Neural crest cell (in vitro differentiated cells): Measurements from ENCODE around the gene MANSC4. TPM values are rescaled to one million over a fixed set of nuclear protein-coding genes. Genes with fewer than 3 reads are reported as not detected.

Experiments used
- DNase-seq: peaks from one replicate; pipeline ENCODE4 v3.0.0; 2021; ENCODE audit warnings: low read depth, mixed read lengths, low spot score
- H3K27ac Mint-ChIP-seq: one replicate; pipeline ENCODE4 v1.8.0; 2021; ENCODE audit warnings: mild to moderate bottlenecking, mixed read lengths; ENCODE audit not compliant: unreplicated experiment
- H3K27me3 Mint-ChIP-seq: 2 replicates; pipeline ENCODE4 v1.8.0; 2021; ENCODE audit warnings: low read depth, mild to moderate bottlenecking, mixed read lengths
- H3K36me3 Mint-ChIP-seq: 2 replicates; pipeline ENCODE4 v1.8.0; 2021; ENCODE audit warnings: low read depth, mild to moderate bottlenecking, mixed read lengths
- H3K4me1 Mint-ChIP-seq: 2 replicates; pipeline ENCODE4 v1.8.0; 2021; ENCODE audit warnings: mixed read lengths
- H3K4me3 Mint-ChIP-seq: one replicate; pipeline ENCODE4 v1.8.0; 2021; ENCODE audit warnings: mild to moderate bottlenecking, mixed read lengths
- H3K9me3 Mint-ChIP-seq: 2 replicates; pipeline ENCODE4 v1.8.0; 2021; ENCODE audit warnings: mixed read lengths
- total RNA-seq: library from RNA; stranded (reverse); gene quantifications from 2 replicates; pipeline ENCODE4 v1.2.1, GENCODE V29; 2021
- TF ChIP-seq, protein P1 (sequence below): fragments of 200-600 bp; sonication (generic); conservative IDR thresholded peaks from 2 replicates; pipeline ENCODE4 v1.5.0; 2021; ENCODE audit warnings: antibody characterized with exemption, mild to moderate bottlenecking

MANSC4 gene
- total RNA-seq, 1 donor from 2014 or later: not detected

DNA sequence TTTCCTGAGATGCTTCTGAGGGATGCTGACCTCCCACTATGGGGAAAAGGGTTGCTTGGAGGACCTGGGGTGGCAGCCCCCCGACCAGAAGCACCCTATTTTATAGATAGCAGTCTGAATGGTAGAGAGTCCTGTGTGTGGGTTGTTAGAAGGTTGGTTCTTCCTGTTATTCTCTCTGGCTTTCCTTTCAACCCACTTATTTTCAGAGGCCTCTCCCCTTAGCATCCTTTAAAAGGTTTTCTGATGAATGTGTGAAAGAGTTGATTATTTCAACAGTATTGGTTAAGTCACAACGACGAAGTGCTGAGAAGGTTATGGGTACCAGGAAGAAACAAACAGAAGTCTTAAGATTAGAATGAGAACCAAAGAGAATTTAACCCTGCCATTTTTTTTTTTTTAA lies 20.8 kb upstream of the MANSC4 start:
- H3K27ac Mint-ChIP-seq: no peak overlapping the region
- no peaks in the 10 kb centered on the region for H3K4me1 Mint-ChIP-seq
- H3K9me3 Mint-ChIP-seq: no peaks in the 10 kb centered on the region
- no peak overlapping the region for H3K4me3 Mint-ChIP-seq
- no peaks in the 10 kb centered on the region for H3K27me3 Mint-ChIP-seq
- TF ChIP-seq, protein P1, sequence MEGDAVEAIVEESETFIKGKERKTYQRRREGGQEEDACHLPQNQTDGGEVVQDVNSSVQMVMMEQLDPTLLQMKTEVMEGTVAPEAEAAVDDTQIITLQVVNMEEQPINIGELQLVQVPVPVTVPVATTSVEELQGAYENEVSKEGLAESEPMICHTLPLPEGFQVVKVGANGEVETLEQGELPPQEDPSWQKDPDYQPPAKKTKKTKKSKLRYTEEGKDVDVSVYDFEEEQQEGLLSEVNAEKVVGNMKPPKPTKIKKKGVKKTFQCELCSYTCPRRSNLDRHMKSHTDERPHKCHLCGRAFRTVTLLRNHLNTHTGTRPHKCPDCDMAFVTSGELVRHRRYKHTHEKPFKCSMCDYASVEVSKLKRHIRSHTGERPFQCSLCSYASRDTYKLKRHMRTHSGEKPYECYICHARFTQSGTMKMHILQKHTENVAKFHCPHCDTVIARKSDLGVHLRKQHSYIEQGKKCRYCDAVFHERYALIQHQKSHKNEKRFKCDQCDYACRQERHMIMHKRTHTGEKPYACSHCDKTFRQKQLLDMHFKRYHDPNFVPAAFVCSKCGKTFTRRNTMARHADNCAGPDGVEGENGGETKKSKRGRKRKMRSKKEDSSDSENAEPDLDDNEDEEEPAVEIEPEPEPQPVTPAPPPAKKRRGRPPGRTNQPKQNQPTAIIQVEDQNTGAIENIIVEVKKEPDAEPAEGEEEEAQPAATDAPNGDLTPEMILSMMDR: no peak
- no peak for DNase-seq
- peaks cover 10% of the 10 kb centered on the region for H3K36me3 Mint-ChIP-seq

DNA sequence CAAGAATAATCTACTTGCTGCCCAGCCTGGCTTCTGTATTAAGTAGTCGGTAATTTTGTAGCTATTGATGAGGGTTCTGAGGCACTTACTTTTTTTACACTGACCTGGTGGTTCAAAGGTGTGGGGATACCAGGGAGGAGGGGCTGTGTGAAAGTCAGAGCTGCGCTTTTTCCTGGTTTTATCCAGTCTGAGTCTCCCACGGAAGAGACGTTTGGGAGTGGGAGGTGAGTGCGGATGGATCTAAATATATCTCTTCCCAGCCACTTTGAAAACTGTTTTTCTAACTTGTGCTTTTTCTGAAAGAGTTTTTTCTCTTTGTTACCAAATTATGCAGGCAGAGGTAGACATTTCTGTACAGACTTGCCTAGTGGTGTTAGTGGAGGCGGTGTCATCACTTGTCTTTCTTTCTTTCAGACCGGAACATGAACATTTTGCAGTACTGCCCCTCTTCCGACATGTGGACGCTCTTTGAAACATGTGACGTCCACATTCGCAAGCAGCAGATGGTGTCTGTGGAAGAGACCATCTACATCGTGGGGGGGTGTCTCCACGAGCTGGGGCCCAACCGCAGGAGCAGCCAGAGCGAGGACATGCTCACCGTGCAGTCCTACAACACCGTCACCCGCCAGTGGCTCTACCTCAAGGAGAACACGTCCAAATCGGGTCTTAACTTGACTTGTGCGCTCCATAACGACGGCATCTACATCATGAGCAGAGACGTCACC lies 17.4 kb upstream of the MANSC4 start:
- H3K27ac Mint-ChIP-seq: no peak overlapping the region
- H3K27me3 Mint-ChIP-seq: no peaks in the 10 kb centered on the region
- no peak overlapping the region for H3K4me3 Mint-ChIP-seq
- H3K9me3 Mint-ChIP-seq: no peaks in the 10 kb centered on the region
- no peaks in the 10 kb centered on the region for H3K4me1 Mint-ChIP-seq
- DNase-seq: no peak
- TF ChIP-seq, protein P1: no peak
- peaks cover 15% of the 10 kb centered on the region for H3K36me3 Mint-ChIP-seq

DNA sequence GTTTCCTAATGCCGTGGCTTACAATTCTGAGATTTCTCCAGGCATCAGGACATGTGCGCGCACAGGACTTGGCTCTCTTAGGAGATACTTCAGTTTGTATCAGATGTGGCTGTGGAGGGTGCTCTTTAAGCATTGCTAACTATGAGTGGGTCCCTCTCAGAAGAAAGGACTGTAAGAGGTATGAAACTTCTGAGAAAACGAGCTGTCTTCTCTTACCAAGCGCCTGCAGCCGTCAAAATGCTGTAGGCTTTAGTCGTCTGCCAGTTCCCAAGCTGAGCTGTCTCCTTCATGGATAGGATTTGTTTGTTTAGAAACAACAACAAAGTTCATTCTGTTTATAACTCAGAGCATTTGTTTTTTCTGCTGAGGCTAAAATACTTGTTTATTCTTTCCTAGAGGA lies 16.1 kb upstream of the MANSC4 start:
- no peaks in the 10 kb centered on the region for H3K4me1 Mint-ChIP-seq
- H3K27ac Mint-ChIP-seq: no peak overlapping the region
- no peak overlapping the region for H3K4me3 Mint-ChIP-seq
- no peak for DNase-seq
- peaks cover 25% of the 10 kb centered on the region for H3K36me3 Mint-ChIP-seq
- H3K9me3 Mint-ChIP-seq: no peaks in the 10 kb centered on the region
- no peaks in the 10 kb centered on the region for H3K27me3 Mint-ChIP-seq
- TF ChIP-seq, protein P1: no peak

DNA sequence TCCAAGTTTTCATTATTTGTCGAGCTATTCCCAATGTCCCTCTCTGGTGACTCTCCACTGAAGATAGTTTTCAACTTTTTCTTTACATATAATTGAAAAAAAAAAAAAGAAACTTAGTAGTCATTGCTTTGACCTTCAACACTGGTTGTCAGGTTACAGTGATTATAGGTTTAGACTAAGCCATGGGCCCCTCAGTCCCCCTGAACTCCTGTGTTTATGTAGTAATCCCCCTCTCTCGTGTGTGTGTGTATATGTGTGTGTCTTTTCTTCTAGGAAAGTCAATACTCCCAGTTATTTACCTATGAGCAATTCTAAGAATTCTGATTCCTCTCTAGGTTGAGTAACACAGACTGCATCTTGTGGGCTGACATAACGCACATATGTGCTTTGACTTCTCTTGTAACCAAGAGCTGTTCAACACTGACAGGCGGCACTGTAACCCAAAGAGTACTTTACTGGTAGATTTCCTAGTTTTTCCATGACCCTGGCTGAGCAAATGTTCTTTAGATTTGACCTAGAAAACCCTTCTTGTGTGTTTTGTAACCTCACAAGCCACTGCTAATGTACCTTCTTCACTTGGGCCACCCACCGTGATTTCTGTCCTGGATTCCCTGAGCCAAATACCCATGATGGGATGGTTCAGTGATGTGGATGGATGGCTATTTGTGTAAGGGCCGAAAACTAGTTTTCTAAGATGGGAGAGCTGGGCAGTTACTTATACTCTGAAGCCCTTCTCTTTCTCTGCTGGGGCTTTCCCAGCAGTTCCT lies 15.0 kb upstream of the MANSC4 start:
- DNase-seq: no peak
- Mint-ChIP-seq H3K9me3 (no peaks in the 10 kb centered on the region), H3K4me1 (no peaks in the 10 kb centered on the region), H3K36me3 (peaks cover 25% of the 10 kb centered on the region), H3K27me3 (no peaks in the 10 kb centered on the region), H3K4me3 (no peak overlapping the region), H3K27ac (no peak overlapping the region)
- TF ChIP-seq, protein P1: no peak

DNA sequence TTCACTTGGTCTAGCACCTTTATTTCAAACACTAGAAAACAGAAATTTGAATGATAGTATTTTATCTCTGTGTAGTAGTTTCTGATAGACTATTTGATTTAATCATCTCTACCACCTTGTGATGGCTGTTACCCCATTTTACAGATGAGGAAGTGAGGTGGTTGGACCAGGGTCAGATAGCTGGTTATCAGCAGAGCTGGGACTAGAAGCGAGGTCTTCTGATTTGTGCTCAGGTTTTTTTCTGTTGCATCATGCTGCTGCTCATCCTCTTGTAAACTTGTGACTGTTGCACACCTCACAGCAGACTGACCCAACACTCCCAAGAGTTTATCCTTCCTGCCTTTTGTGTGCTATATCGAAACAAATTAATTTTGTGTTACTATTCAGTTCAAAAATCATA lies 10.1 kb upstream of the MANSC4 start:
- DNase-seq: no peak
- H3K9me3 Mint-ChIP-seq: no peaks in the 10 kb centered on the region
- TF ChIP-seq, protein P1: no peak
- no peak overlapping the region for H3K27ac Mint-ChIP-seq
- peaks cover 10% of the 10 kb centered on the region for H3K4me1 Mint-ChIP-seq
- no peak overlapping the region for H3K4me3 Mint-ChIP-seq
- no peaks in the 10 kb centered on the region for H3K27me3 Mint-ChIP-seq
- peaks cover 19% of the 10 kb centered on the region for H3K36me3 Mint-ChIP-seq
